Breast epithelium (tissue), 3 donors: ENCODE results near the gene NPTXR.
"Not testable (repeated sequence)": the region's sequence is repeated elsewhere in the genome, so short reads cannot be mapped to it uniquely, and the experiment has no call there.

Experiments used
- CTCF ChIP-seq, 3 donors: fragments of 450-650 bp; IDR thresholded peaks; one replicate each; pipeline ENCODE4 v1.5.1; 2016 to 2017; ENCODE audit warnings: antibody characterized with exemption in 3 of 3, mild to moderate bottlenecking in 3 of 3, moderate library complexity in 3 of 3
- POLR2A ChIP-seq: fragments of 450-650 bp; IDR thresholded peaks from one replicate; pipeline ENCODE4 v1.6.1; 2016; ENCODE audit warnings: antibody characterized with exemption, mild to moderate bottlenecking, moderate library complexity
- POLR2AphosphoS5 ChIP-seq, 3 donors: sonication (generic); formaldehyde crosslinking; IDR thresholded peaks; one replicate each; pipeline ENCODE4 v1.6.1; 2017; ENCODE audit warnings: antibody characterized with exemption in 3 of 3

DNA sequence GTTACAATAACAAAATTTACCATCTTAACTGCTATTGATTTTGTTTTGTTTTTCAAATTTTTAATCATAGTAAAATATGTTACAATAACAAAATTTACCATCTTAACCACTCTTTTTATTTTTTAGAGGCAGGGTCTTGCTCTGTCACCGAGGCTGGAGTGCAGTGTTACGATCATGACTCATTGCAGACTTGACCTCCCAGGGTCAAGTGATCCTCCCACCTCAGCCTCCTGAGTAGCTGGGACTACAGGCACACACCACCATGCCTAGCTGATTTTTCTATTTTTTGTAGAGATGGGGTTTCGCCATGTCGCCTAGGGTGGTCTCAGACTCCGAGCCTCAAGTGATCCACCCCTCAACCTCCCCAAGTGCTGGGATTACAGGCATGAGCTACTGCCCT lies 10.1 kb upstream of the NPTXR start:
- TF ChIP-seq POLR2AphosphoS5 (IDR thresholded peaks at IDR 0.05); CTCF (IDR thresholded peaks at IDR 0.05); POLR2A: not testable (repeated sequence)
